ENCODE measurements around the gene IFT172. TPM values are rescaled to one million over a fixed set of nuclear protein-coding genes. Genes with fewer than 3 reads are reported as not detected.

Gene IFT172
- total and polyA plus RNA-seq, 2 of the 4 experiments (the other 2 are of a cell fraction), result 18.8 to 25.5 TPM

DNA sequence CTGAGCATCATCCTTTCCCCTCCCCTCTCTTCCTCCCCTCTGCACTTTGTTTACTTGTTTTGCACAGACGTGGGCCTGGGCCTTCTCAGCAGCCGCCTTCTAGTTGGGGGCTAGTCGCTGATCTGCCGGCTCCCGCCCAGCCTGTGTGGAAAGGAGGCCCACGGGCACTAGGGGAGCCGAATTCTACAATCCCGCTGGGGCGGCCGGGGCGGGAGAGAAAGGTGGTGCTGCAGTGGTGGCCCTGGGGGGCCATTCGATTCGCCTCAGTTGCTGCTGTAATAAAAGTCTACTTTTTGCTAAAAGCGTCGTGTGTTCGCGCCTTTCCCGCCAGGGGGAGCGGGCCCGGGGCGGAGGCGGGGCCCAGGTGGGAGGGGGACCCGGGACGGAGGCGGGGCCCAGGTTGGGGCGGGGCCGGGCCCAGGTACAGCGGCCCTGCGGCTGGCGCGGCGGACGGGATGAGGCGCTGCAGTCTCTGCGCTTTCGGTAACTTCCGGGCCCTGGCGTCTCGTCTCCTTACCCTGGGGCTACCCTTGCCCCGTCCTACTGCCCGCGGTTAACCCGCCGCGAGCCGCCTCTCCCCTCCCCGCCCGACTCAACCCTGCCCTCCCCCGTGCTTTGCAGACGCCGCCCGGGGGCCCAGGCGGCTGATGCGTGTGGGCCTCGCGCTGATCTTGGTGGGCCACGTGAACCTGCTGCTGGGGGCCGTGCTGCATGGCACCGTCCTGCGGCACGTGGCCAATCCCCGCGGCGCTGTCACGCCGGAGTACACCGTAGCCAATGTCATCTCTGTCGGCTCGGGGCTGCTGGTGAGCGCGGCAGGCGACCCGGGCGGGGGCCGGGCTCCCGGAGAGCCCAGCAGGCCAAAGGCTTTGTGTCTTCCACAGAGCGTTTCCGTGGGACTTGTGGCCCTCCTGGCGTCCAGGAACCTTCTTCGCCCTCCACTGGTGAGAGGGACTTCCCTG lies 47.3 kb downstream of the IFT172 start, which contains the start of gene KRTCAP3 (continued):
- no peak for TF ChIP-seq ELK1 (IDR thresholded peaks at IDR 0.05; ENCODE audit: borderline replicate concordance, low read depth, low read length)

DNA sequence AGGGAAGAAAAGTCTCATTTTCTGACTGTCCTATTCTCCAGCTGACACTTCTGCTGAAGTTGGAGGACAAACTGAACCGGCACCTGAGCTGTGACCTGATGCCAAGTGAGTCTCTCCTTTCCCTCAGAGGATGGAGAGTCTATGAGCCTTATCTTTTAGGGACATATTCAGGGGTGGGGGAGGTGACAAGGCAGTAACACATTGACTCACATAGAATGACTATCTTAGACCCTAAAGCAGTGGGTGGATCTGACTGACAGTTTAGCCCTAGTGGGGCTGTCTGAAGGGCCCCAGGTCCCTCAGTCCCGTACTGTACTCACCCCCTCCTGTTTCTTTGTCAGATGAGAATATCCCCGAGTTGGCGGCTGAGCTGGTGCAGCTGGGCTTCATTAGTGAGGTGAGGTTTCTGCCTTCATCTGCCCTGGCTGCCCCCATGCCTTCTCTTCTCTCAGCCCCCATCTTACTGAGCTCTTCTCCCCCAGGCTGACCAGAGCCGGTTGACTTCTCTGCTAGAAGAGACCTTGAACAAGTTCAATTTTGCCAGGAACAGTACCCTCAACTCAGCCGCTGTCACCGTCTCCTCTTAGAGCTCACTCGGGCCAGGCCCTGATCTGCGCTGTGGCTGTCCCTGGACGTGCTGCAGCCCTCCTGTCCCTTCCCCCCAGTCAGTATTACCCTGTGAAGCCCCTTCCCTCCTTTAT lies 48.2 kb downstream of the IFT172 start:
- in situ Hi-C loops (cut with MboI; ENCODE audit: low sequenced_read_pairs), result no loop called here
- no peak overlapping the region for H2BK5ac ChIP-seq (ENCODE audit: low read depth, low read length, poor library complexity, severe bottlenecking)
- H4K91ac ChIP-seq (ENCODE audit: insufficient read depth, low read depth, low read length), result no peak overlapping the region
- peaks cover 3 to 4% of the 10 kb centered on the region in 2 experiments; a peak in 3 of 4 replicates for H3K79me1 ChIP-seq (ENCODE audit: low read depth in 1 of 2, low read length in 2 of 2)
- no peak overlapping the region for H3K18ac ChIP-seq (ENCODE audit: low read depth, low read length)
- H3K4me2 ChIP-seq (ENCODE audit: low read depth, low read length), result no peak overlapping the region
- dilution Hi-C loops (cut with HindIII; ENCODE audit: low sequenced_read_pairs, unreplicated experiment), result no loop called here
- no peak overlapping the region for H2AK5ac ChIP-seq (ENCODE audit: low read depth, low read length)
- POLR2A ChIA-PET (ENCODE audit: unreplicated experiment), result no interaction called here
- no peak overlapping the region for H3K14ac ChIP-seq (replicated peaks; ENCODE audit: low read depth, low read length)
- no peak overlapping the region for H3K27ac ChIP-seq (ENCODE audit: insufficient read depth, low read length)
- H4K8ac ChIP-seq (ENCODE audit: low read depth in 2 of 2, low read length in 2 of 2), result no peak overlapping the region
- no peak overlapping the region for H3K56ac ChIP-seq (ENCODE audit: extremely low read depth, insufficient read depth, low read length)
- DNase-seq (no peak), ATAC-seq (ENCODE audit: low read depth) (no peak)
- no peak overlapping the region for H3K4me3 ChIP-seq (ENCODE audit: insufficient read depth, low read depth, low read length)
- no peaks in the 10 kb centered on the region for H3K4me1 ChIP-seq (ENCODE audit: control insufficient read depth, insufficient read depth, low read length)
- no peaks in the 10 kb centered on the region for H3K27me3 ChIP-seq (ENCODE audit: control insufficient read depth, insufficient read depth, low read length)
- no peak overlapping the region for H3K4ac ChIP-seq (ENCODE audit: low read depth, low read length)
- BruUV-seq (replicated peaks), result TSS peak; percentile 66
- H3K9me1 ChIP-seq (ENCODE audit: insufficient read depth, low read length), result no peaks in the 10 kb centered on the region
- CTCF ChIA-PET, result no interaction called here
- no peak overlapping the region for H3K23ac ChIP-seq (ENCODE audit: low read depth, low read length)
- H2BK15ac ChIP-seq (ENCODE audit: low read depth, low read length), result no peak overlapping the region
- H4K5ac ChIP-seq (ENCODE audit: low read depth, low read length), result no peak overlapping the region
- H2AFZ ChIP-seq (replicated peaks; ENCODE audit: low read length, poor library complexity), result no peak overlapping the region
- H4K20me1 ChIP-seq (ENCODE audit: insufficient read depth, low read length), result peaks cover 4% of the 10 kb centered on the region
- intact Hi-C loops (cut with micrococcal nuclease), result no loop called here
- 93% methylated on average over 3 of the region's 10 CpGs; no CpG with 5 or more reads in 1 of the 2 experiments for WGBS, 2 experiments (ENCODE audit: extremely low coverage in 2 of 2, insufficient read length in 1 of 2)
- H2BK20ac ChIP-seq (ENCODE audit: low read depth, low read length), result no peak overlapping the region
- H3K36me3 ChIP-seq (ENCODE audit: control insufficient read depth, insufficient read depth, low read length), result peaks cover 47% of the 10 kb centered on the region
- no peak overlapping the region for H3K9ac ChIP-seq (ENCODE audit: low read depth, low read length)
- H2AK9ac ChIP-seq (replicated peaks; ENCODE audit: low read depth, low read length, poor library complexity), result no peak overlapping the region
- H2BK120ac ChIP-seq (ENCODE audit: low read depth, low read length), result no peak overlapping the region
- no peaks in the 10 kb centered on the region for H3K9me3 ChIP-seq (ENCODE audit: control insufficient read depth, insufficient read depth, low read length)
- no peak for TF ChIP-seq SMC3 (IDR thresholded peaks at IDR 0.05; ENCODE audit: low read depth, low read length)
- no peak for TF ChIP-seq MAZ (IDR thresholded peaks at IDR 0.05; ENCODE audit: borderline replicate concordance, low read depth, low read length)
- TF ChIP-seq, protein P1, sequence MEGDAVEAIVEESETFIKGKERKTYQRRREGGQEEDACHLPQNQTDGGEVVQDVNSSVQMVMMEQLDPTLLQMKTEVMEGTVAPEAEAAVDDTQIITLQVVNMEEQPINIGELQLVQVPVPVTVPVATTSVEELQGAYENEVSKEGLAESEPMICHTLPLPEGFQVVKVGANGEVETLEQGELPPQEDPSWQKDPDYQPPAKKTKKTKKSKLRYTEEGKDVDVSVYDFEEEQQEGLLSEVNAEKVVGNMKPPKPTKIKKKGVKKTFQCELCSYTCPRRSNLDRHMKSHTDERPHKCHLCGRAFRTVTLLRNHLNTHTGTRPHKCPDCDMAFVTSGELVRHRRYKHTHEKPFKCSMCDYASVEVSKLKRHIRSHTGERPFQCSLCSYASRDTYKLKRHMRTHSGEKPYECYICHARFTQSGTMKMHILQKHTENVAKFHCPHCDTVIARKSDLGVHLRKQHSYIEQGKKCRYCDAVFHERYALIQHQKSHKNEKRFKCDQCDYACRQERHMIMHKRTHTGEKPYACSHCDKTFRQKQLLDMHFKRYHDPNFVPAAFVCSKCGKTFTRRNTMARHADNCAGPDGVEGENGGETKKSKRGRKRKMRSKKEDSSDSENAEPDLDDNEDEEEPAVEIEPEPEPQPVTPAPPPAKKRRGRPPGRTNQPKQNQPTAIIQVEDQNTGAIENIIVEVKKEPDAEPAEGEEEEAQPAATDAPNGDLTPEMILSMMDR (conservative IDR thresholded peaks at IDR 0.05; ENCODE audit: low read depth, low read length), result no peak
- TF ChIP-seq CHD1 (IDR thresholded peaks at IDR 0.05; ENCODE audit: low read depth, low read length), result no peak
- TF ChIP-seq RAD21 (IDR thresholded peaks at IDR 0.05; ENCODE audit: low read length), result no peak
- TF ChIP-seq FOS (IDR thresholded peaks at IDR 0.05; ENCODE audit: low read depth, low read length), result no peak
- no peak for TF ChIP-seq MAFK (IDR thresholded peaks at IDR 0.05; ENCODE audit: low read depth, low read length)
- no peak for TF ChIP-seq ELK1 (IDR thresholded peaks at IDR 0.05; ENCODE audit: borderline replicate concordance, low read depth, low read length)
- no peak for TF ChIP-seq POLR2A (IDR thresholded peaks at IDR 0.05; ENCODE audit: low read depth, low read length)
- no peak for TF ChIP-seq RCOR1 (IDR thresholded peaks at IDR 0.05; ENCODE audit: insufficient replicate concordance, low read length)
